Epidermal melanocyte (primary cell): ENCODE measurements around the gene EIF1AD.

Experiments used
- DNase-seq: peaks from one replicate; pipeline ENCODE4 v3.0.0; 2011; ENCODE audit warnings: low spot score; ENCODE audit not compliant: insufficient read length

EIF1AD gene

GRCh38 chr11:66004186-66004585 lies 2.2 kb upstream of the EIF1AD start:
- no peak for DNase-seq

- no peak for DNase-seq
Observed at GRCh38 chr11:66003291-66003690, 1.3 kb upstream of the EIF1AD start.

GRCh38 chr11:66002648-66003225 lies 780 bp upstream of the EIF1AD start:
- DNase-seq: no peak

GRCh38 chr11:65997286-65997685 lies 4.7 kb downstream of the EIF1AD start:
- DNase-seq: no peak

- no peak for DNase-seq
Observed at GRCh38 chr11:65992056-65992455, 9.9 kb downstream of the EIF1AD start.

- peak; percentile 94 for DNase-seq
Observed at GRCh38 chr11:65988791-65989592, 13.0 kb downstream of the EIF1AD start.

GRCh38 chr11:65987336-65987735 lies 14.6 kb downstream of the EIF1AD start:
- no peak for DNase-seq

- DNase-seq: no peak
Observed at GRCh38 chr11:65983589-65983987, 18.4 kb downstream of the EIF1AD start.

- DNase-seq: no peak
Observed at GRCh38 chr11:65982824-65983588, 19.0 kb downstream of the EIF1AD start.

GRCh38 chr11:65981972-65982823 lies 19.8 kb downstream of the EIF1AD start:
- no peak for DNase-seq

GRCh38 chr11:65981101-65981740 lies 20.7 kb downstream of the EIF1AD start:
- DNase-seq: no peak

GRCh38 chr11:65979261-65979759 lies 22.6 kb downstream of the EIF1AD start:
- DNase-seq: no peak

GRCh38 chr11:65978391-65979238 lies 23.3 kb downstream of the EIF1AD start:
- no peak for DNase-seq

- no peak for DNase-seq
Observed at GRCh38 chr11:65977621-65978390, 24.2 kb downstream of the EIF1AD start.

GRCh38 chr11:65976216-65977176 lies 25.5 kb downstream of the EIF1AD start:
- no peak for DNase-seq

GRCh38 chr11:65975771-65976170 lies 26.2 kb downstream of the EIF1AD start:
- no peak for DNase-seq

- no peak for DNase-seq
Observed at GRCh38 chr11:65973439-65974110, 28.4 kb downstream of the EIF1AD start.
